HEK293 (cell line): Measurements from ENCODE around the gene SLC35C1.
A peak's percentile ranks its signal among the peaks of the same experiment; 100 is the strongest.
"Not testable (repeated sequence)": the region's sequence is repeated elsewhere in the genome, so short reads cannot be mapped to it uniquely, and the experiment has no call there.

Experiments
- CTCF ChIA-PET: fragments of 350-600 bp; formaldehyde crosslinking; extraction: SDS; loops from one replicate; lab custom pipeline; 2021; ENCODE audit warnings: antibody characterized with exemption; lab: Yijun Ruan, JAX
- POLR2A ChIA-PET: fragments of 300-600 bp; formaldehyde crosslinking; extraction: SDS; loops from one replicate; lab custom pipeline; 2020; ENCODE audit warnings: antibody characterized with exemption, inconsistent platforms; lab: Yijun Ruan, JAX
- H3K27ac ChIP-seq: fragments of 200-500 bp; sonication (Bioruptor generic); 2 replicates; pipeline ENCODE4 v1.5.1; 2014; ENCODE audit warnings: low read depth, low read length, control low read depth, inconsistent platforms; ENCODE audit errors: extremely low read depth
- H3K36me3 ChIP-seq, 2 experiments: fragments of 200-500 bp in 1 of 2; sonication (Bioruptor generic) in 1 of 2; 1 replicate in 1 of 2; 2 replicates in 1 of 2; pipeline ENCODE4 v1.5.1; 2014 to 2017; ENCODE audit warnings: inconsistent platforms in 2 of 2, low read length in 2 of 2; ENCODE audit not compliant: control insufficient read depth in 2 of 2, insufficient read depth in 1 of 2
- H3K4me1 ChIP-seq: fragments of 200-500 bp; sonication (Bioruptor generic); 2 replicates; pipeline ENCODE4 v1.5.1; 2014; ENCODE audit warnings: mild to moderate bottlenecking, low read length, inconsistent platforms; ENCODE audit not compliant: control insufficient read depth, insufficient read depth
- H3K4me3 ChIP-seq: 2 replicates; pipeline ENCODE4 v1.5.1; 2011; ENCODE audit warnings: low read depth, mild to moderate bottlenecking, control low read depth, low read length, moderate library complexity
- H3K9me3 ChIP-seq: fragments of 200-500 bp; sonication (Bioruptor generic); 2 replicates; pipeline ENCODE4 v1.5.1; 2014; ENCODE audit warnings: low read depth, low read length, inconsistent platforms; ENCODE audit not compliant: control insufficient read depth, insufficient read depth
- BCL11A ChIP-seq: fragments of 450-650 bp; formaldehyde crosslinking; IDR thresholded peaks from 2 replicates; pipeline ENCODE4 v1.5.1; 2016; ENCODE audit warnings: low read depth, missing biosample characterization, missing genetic modification characterization
- GLIS2 ChIP-seq: fragments of 450-650 bp; formaldehyde crosslinking; IDR thresholded peaks from 2 replicates; pipeline ENCODE4 v1.5.1; 2016; ENCODE audit warnings: missing biosample characterization, missing genetic modification characterization
- KLF7 ChIP-seq: fragments of 450-650 bp; formaldehyde crosslinking; IDR thresholded peaks from 2 replicates; pipeline ENCODE4 v1.5.1; 2016; ENCODE audit warnings: missing biosample characterization, missing genetic modification characterization, borderline replicate concordance
- SALL2 ChIP-seq: fragments of 450-650 bp; formaldehyde crosslinking; IDR thresholded peaks from 2 replicates; pipeline ENCODE4 v1.5.0; 2017; ENCODE audit warnings: missing biosample characterization, mild to moderate bottlenecking, missing genetic modification characterization, borderline replicate concordance
- SCRT1 ChIP-seq: fragments of 450-650 bp; formaldehyde crosslinking; IDR thresholded peaks from 2 replicates; pipeline ENCODE4 v1.5.1; 2016; ENCODE audit warnings: missing biosample characterization, missing genetic modification characterization, borderline replicate concordance
- SP7 ChIP-seq: fragments of 450-650 bp; formaldehyde crosslinking; IDR thresholded peaks from 2 replicates; pipeline ENCODE4 v1.5.1; 2016; ENCODE audit warnings: missing biosample characterization, missing genetic modification characterization
- ZBTB1 ChIP-seq: fragments of 450-650 bp; formaldehyde crosslinking; IDR thresholded peaks from 2 replicates; pipeline ENCODE4 v1.5.1; 2016; ENCODE audit warnings: missing biosample characterization, missing genetic modification characterization
- ZFHX2 ChIP-seq: fragments of 450-650 bp; formaldehyde crosslinking; conservative IDR thresholded peaks from 2 replicates; pipeline ENCODE4 v1.5.1; 2016; ENCODE audit warnings: missing biosample characterization, missing genetic modification characterization
- ZNF112 ChIP-seq: fragments of 450-650 bp; formaldehyde crosslinking; IDR thresholded peaks from 2 replicates; pipeline ENCODE4 v1.5.0; 2017; ENCODE audit warnings: missing biosample characterization, missing genetic modification characterization
- ZNF133 ChIP-seq: fragments of 450-650 bp; formaldehyde crosslinking; IDR thresholded peaks from 2 replicates; pipeline ENCODE4 v1.5.1; 2016; ENCODE audit warnings: missing biosample characterization, missing genetic modification characterization
- ZNF138 ChIP-seq: fragments of 450-650 bp; formaldehyde crosslinking; IDR thresholded peaks from 2 replicates; pipeline ENCODE4 v1.5.1; 2016; ENCODE audit warnings: missing biosample characterization, missing genetic modification characterization, borderline replicate concordance
- ZNF292 ChIP-seq: fragments of 450-650 bp; formaldehyde crosslinking; IDR thresholded peaks from 2 replicates; pipeline ENCODE4 v1.5.1; 2016; ENCODE audit warnings: low read depth, missing biosample characterization, missing genetic modification characterization, borderline replicate concordance
- ZNF302 ChIP-seq: fragments of 450-650 bp; formaldehyde crosslinking; IDR thresholded peaks from 2 replicates; pipeline ENCODE4 v1.5.1; 2016; ENCODE audit warnings: missing biosample characterization, missing genetic modification characterization, low read depth
- ZNF394 ChIP-seq: fragments of 450-650 bp; formaldehyde crosslinking; IDR thresholded peaks from 2 replicates; pipeline ENCODE4 v1.5.1; 2016; ENCODE audit warnings: missing biosample characterization, missing genetic modification characterization, mild to moderate bottlenecking, moderate library complexity, borderline replicate concordance
- ZNF449 ChIP-seq: fragments of 450-650 bp; formaldehyde crosslinking; IDR thresholded peaks from 2 replicates; pipeline ENCODE4 v1.5.1; 2017; ENCODE audit warnings: missing biosample characterization, mild to moderate bottlenecking, missing genetic modification characterization, moderate library complexity
- ZNF501 ChIP-seq: fragments of 450-650 bp; formaldehyde crosslinking; IDR thresholded peaks from 2 replicates; pipeline ENCODE4 v1.5.1; 2016; ENCODE audit warnings: missing biosample characterization, missing genetic modification characterization
- ZNF792 ChIP-seq: fragments of 450-650 bp; formaldehyde crosslinking; IDR thresholded peaks from 2 replicates; pipeline ENCODE4 v1.5.1; 2016; ENCODE audit warnings: missing biosample characterization, missing genetic modification characterization
- ZNF843 ChIP-seq: fragments of 450-650 bp; formaldehyde crosslinking; IDR thresholded peaks from 2 replicates; pipeline ENCODE4 v1.5.1; 2016; ENCODE audit warnings: missing biosample characterization, missing genetic modification characterization
- ZSCAN23 ChIP-seq: fragments of 450-650 bp; formaldehyde crosslinking; IDR thresholded peaks from 2 replicates; pipeline ENCODE4 v1.5.1; 2016; ENCODE audit warnings: missing biosample characterization, missing genetic modification characterization
- TF ChIP-seq, protein P1 (sequence below): fragments of 450-650 bp; formaldehyde crosslinking; IDR thresholded peaks from 2 replicates; pipeline ENCODE4 v1.5.1; 2016; ENCODE audit warnings: missing biosample characterization, missing genetic modification characterization
- TF ChIP-seq, protein P2 (sequence below): fragments of 450-650 bp; formaldehyde crosslinking; IDR thresholded peaks from 2 replicates; pipeline ENCODE4 v1.5.1; 2016; ENCODE audit warnings: missing biosample characterization, missing genetic modification characterization, borderline replicate concordance
- TF ChIP-seq, protein P3 (sequence below): fragments of 450-650 bp; formaldehyde crosslinking; IDR thresholded peaks from 2 replicates; pipeline ENCODE4 v1.5.1; 2016; ENCODE audit warnings: missing biosample characterization, missing genetic modification characterization
- TF ChIP-seq, protein P4 (sequence below): fragments of 450-650 bp; formaldehyde crosslinking; IDR thresholded peaks from 2 replicates; pipeline ENCODE4 v1.5.1; 2016; ENCODE audit warnings: missing biosample characterization, missing genetic modification characterization

The SLC35C1 gene

DNA sequence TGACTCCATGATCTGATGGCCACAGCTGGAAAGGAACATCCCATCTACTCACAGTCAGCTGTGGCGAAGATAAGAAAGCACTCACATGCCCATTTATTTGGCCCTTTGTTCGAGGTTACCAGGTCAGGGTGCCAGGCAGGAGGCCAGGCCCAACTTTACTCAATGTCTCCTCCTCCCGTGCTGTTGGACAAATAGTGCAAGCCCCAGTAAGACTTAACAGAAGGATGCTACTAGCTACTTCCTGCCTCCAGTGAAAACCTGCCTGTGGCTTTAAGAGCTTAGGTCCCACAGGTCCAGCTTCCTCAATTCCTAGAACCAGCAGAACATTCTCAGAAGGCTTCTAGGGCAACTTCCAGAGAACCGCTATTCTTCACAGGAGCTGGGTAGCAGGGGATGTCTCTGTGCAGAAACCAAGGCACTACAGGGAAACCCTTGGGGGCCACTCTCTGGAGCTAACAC is 29.4 kb downstream of the SLC35C1 start:
- Histone ChIP-seq H3K4me1 (no peaks in the 10 kb centered on the region), H3K36me3 (no peaks in the 10 kb centered on the region), H3K9me3 (no peaks in the 10 kb centered on the region), H3K4me3 (no peak overlapping the region), H3K27ac (no peak overlapping the region)
- ChIA-PET POLR2A (no interaction called here), CTCF (interaction anchor here (0.6 to 1.6 kb wide), 3 partner anchors 8 to 82 kb away, joined by 3 to 14 read pairs (median 3); no protein-coding TSS in a partner anchor)
- TF ChIP-seq ZSCAN23 (tag by site-specific recombination) (no peak), ZNF292 (tag by site-specific recombination) (no peak), ZNF501 (tag by site-specific recombination) (no peak), ZBTB1 (tag by site-specific recombination) (no peak), ZNF394 (tag by site-specific recombination) (no peak), SP7 (tag by site-specific recombination) (no peak), SALL2 (tag by site-specific recombination) (no peak), ZNF133 (tag by site-specific recombination) (no peak), KLF7 (tag by site-specific recombination) (no peak), ZNF843 (no peak), SCRT1 (tag by site-specific recombination) (no peak), BCL11A (tag by site-specific recombination) (no peak), ZNF302 (no peak), GLIS2 (tag by site-specific recombination) (no peak), ZNF112 (tag by site-specific recombination) (no peak)
- TF ChIP-seq, protein P1, sequence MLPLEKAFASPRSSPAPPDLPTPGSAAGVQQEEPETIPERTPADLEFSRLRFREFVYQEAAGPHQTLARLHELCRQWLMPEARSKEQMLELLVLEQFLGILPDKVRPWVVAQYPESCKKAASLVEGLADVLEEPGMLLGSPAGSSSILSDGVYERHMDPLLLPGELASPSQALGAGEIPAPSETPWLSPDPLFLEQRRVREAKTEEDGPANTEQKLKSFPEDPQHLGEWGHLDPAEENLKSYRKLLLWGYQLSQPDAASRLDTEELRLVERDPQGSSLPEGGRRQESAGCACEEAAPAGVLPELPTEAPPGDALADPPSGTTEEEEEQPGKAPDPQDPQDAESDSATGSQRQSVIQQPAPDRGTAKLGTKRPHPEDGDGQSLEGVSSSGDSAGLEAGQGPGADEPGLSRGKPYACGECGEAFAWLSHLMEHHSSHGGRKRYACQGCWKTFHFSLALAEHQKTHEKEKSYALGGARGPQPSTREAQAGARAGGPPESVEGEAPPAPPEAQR, result no peak
- TF ChIP-seq, protein P2, sequence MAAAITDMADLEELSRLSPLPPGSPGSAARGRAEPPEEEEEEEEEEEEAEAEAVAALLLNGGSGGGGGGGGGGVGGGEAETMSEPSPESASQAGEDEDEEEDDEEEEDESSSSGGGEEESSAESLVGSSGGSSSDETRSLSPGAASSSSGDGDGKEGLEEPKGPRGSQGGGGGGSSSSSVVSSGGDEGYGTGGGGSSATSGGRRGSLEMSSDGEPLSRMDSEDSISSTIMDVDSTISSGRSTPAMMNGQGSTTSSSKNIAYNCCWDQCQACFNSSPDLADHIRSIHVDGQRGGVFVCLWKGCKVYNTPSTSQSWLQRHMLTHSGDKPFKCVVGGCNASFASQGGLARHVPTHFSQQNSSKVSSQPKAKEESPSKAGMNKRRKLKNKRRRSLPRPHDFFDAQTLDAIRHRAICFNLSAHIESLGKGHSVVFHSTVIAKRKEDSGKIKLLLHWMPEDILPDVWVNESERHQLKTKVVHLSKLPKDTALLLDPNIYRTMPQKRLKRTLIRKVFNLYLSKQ (tag by site-specific recombination), result no peak
- TF ChIP-seq, protein P3, sequence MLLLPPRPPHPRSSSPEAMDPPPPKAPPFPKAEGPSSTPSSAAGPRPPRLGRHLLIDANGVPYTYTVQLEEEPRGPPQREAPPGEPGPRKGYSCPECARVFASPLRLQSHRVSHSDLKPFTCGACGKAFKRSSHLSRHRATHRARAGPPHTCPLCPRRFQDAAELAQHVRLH, result no peak
- TF ChIP-seq, protein P4, sequence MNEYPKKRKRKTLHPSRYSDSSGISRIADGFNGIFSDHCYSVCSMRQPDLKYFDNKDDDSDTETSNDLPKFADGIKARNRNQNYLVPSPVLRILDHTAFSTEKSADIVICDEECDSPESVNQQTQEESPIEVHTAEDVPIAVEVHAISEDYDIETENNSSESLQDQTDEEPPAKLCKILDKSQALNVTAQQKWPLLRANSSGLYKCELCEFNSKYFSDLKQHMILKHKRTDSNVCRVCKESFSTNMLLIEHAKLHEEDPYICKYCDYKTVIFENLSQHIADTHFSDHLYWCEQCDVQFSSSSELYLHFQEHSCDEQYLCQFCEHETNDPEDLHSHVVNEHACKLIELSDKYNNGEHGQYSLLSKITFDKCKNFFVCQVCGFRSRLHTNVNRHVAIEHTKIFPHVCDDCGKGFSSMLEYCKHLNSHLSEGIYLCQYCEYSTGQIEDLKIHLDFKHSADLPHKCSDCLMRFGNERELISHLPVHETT, result no peak

DNA sequence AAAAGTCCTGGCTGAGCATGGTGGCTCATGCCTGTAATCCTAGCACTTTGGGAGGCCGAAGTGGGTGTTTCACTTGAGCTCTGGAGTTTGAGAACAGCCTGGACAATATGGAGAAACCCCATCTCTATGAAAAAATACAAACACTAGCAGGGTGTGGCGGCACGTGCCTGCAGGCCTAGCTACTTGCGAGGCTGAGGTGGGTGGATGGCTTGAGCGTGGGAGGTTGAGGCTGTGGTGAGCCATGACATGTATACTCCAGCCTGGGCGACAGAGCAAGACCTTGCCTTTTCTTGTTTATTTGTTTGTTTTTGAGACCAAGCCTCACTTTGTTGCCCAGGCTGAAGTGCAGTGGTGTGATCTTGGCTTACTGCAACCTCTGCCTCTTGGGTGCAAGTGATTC is 34.3 kb downstream of the SLC35C1 start:
- Histone ChIP-seq H3K9me3 (no peaks in the 10 kb centered on the region), H3K27ac (no peak overlapping the region), H3K4me1 (no peaks in the 10 kb centered on the region), H3K4me3 (no peak overlapping the region), H3K36me3 (no peaks in the 10 kb centered on the region)
- TF ChIP-seq ZNF792 (tag by site-specific recombination) (no peak), ZNF138 (tag by site-specific recombination) (no peak), ZNF302 (no peak), ZNF449 (no peak), ZFHX2 (tag by site-specific recombination) (peak; percentile 45)
- ChIA-PET POLR2A (no interaction called here), CTCF (no interaction called here)

- H3K36me3 ChIP-seq, H3K4me3 ChIP-seq, H3K4me1 ChIP-seq, H3K27ac ChIP-seq, H3K9me3 ChIP-seq, POLR2A ChIA-PET, CTCF ChIA-PET: not testable (repeated sequence)
Observed at GRCh38 chr11:45840251-45840650, 35.3 kb downstream of the SLC35C1 start.
